ENCODE measurements around the gene KRT35. TPM values are rescaled to one million over a fixed set of nuclear protein-coding genes. Genes with fewer than 3 reads are reported as not detected.

The KRT35 gene
- not detected for total RNA-seq
- polyA plus RNA-seq (ENCODE audit: insufficient read length in 2 of 2): not detected
- long read RNA-seq, donor 1: 0 reads
- long read RNA-seq, donor 2: 0 reads
- long read RNA-seq, donor 3: 0 reads
- long read RNA-seq, donor 4: 0 reads

DNA sequence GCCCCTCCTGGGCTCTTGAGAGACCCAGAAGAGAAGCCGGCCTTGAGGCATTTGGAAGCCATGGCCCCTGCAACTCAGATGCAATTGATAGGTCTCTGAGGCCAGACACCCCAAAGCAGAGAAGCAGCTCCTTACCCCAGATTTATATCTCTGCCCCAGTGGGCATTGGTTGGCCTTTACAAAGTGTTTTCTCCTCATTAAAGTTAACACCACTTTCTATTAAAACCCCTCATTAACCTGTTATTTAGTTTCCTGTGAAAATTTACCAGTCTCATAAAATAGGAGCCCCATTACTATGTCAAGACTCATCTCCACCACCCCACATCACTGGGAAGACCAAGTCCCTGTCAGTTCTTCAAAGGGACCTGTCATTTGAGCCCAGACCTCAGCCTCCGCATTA, at the start of gene KRT35:
Gene KRT35 (minus strand): TSS at position 116 of the 400 bp plus-strand sequence. CDS start 54 bp downstream, at position 62.
- Histone ChIP-seq H3K4me3 (ENCODE audit: low read depth, low read length) (no peak within 1 kb of the TSS), H3K9me3 (ENCODE audit: control insufficient read depth, insufficient read depth, low read length) (no peaks in the 10 kb centered on the region), H3K36me3 (ENCODE audit: control insufficient read depth, insufficient read depth, low read length) (no peaks in the 10 kb centered on the region), H3K4me1 (ENCODE audit: control insufficient read depth, insufficient read depth, low read length) (no peaks in the 10 kb centered on the region), H3K27ac (ENCODE audit: low read depth, low read length) (no peak within 1 kb of the TSS), H3K27me3 (ENCODE audit: control insufficient read depth, insufficient read depth, low read length) (no peaks in the 10 kb centered on the region)
- no CpG with 5 or more reads among the region's 2 CpGs for WGBS (ENCODE audit: insufficient coverage)
- DNase-seq (ENCODE audit: low read depth in 4 of 6, low spot score in 6 of 6): no peak

GRCh38 chr17:41530062-41531048, 49.4 kb upstream of the KRT35 start:
- DNase-seq (ENCODE audit: low read depth in 4 of 6, low spot score in 6 of 6): no peak
- no peaks in the 10 kb centered on the region for H3K36me3 ChIP-seq (ENCODE audit: control insufficient read depth, insufficient read depth, low read length)
- H3K4me1 ChIP-seq (ENCODE audit: control insufficient read depth, insufficient read depth, low read length): peaks cover 14% of the 10 kb centered on the region
- 88% methylated on average over 4 of the region's 8 CpGs for WGBS (ENCODE audit: insufficient coverage)
- H3K4me3 ChIP-seq (ENCODE audit: low read depth, low read length): no peak overlapping the region
- no peak overlapping the region for H3K27ac ChIP-seq (ENCODE audit: low read depth, low read length)
- H3K27me3 ChIP-seq (ENCODE audit: control insufficient read depth, insufficient read depth, low read length): peaks cover 41% of the 10 kb centered on the region
- H3K9me3 ChIP-seq (ENCODE audit: control insufficient read depth, insufficient read depth, low read length): no peaks in the 10 kb centered on the region

GRCh38 chr17:41529491-41529915, 48.6 kb upstream of the KRT35 start:
- no peak for DNase-seq (ENCODE audit: low read depth in 4 of 6, low spot score in 6 of 6)
- Histone ChIP-seq H3K4me1 (ENCODE audit: control insufficient read depth, insufficient read depth, low read length) (peaks cover 14% of the 10 kb centered on the region), H3K36me3 (ENCODE audit: control insufficient read depth, insufficient read depth, low read length) (no peaks in the 10 kb centered on the region), H3K27me3 (ENCODE audit: control insufficient read depth, insufficient read depth, low read length) (peaks cover 41% of the 10 kb centered on the region), H3K9me3 (ENCODE audit: control insufficient read depth, insufficient read depth, low read length) (no peaks in the 10 kb centered on the region), H3K27ac (ENCODE audit: low read depth, low read length) (no peak overlapping the region), H3K4me3 (ENCODE audit: low read depth, low read length) (no peak overlapping the region)
- WGBS (ENCODE audit: insufficient coverage): 50% methylated on average over 4 of the region's 5 CpGs

DNA sequence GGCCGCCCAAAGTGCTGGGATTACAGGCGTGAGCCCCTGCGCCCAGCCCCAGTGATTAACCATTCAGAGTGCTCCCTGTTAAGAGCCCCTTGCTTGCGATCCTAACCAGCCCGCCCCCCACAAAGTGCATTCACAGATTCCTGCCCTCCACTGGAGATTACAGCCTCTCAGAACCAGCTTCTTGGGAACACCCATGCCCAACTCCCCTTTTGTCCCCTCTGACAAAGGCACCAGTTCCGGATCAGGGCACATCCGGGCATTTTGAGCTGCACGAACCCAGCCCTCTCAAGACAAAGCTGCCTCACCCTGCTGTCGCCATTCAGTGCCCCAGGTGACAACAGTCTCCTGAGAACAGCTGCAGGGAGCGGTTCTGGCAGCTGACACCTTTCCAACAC, 48.0 kb upstream of the KRT35 start:
- peaks cover 16% of the 10 kb centered on the region for H3K4me1 ChIP-seq (ENCODE audit: control insufficient read depth, insufficient read depth, low read length)
- no peak overlapping the region for H3K4me3 ChIP-seq (ENCODE audit: low read depth, low read length)
- peaks cover 41% of the 10 kb centered on the region for H3K27me3 ChIP-seq (ENCODE audit: control insufficient read depth, insufficient read depth, low read length)
- no peak for DNase-seq (ENCODE audit: low read depth in 4 of 6, low spot score in 6 of 6)
- no peaks in the 10 kb centered on the region for H3K36me3 ChIP-seq (ENCODE audit: control insufficient read depth, insufficient read depth, low read length)
- no peak overlapping the region for H3K27ac ChIP-seq (ENCODE audit: low read depth, low read length)
- WGBS (ENCODE audit: insufficient coverage): 49% methylated on average over 10 of the region's 10 CpGs
- H3K9me3 ChIP-seq (ENCODE audit: control insufficient read depth, insufficient read depth, low read length): no peaks in the 10 kb centered on the region

DNA sequence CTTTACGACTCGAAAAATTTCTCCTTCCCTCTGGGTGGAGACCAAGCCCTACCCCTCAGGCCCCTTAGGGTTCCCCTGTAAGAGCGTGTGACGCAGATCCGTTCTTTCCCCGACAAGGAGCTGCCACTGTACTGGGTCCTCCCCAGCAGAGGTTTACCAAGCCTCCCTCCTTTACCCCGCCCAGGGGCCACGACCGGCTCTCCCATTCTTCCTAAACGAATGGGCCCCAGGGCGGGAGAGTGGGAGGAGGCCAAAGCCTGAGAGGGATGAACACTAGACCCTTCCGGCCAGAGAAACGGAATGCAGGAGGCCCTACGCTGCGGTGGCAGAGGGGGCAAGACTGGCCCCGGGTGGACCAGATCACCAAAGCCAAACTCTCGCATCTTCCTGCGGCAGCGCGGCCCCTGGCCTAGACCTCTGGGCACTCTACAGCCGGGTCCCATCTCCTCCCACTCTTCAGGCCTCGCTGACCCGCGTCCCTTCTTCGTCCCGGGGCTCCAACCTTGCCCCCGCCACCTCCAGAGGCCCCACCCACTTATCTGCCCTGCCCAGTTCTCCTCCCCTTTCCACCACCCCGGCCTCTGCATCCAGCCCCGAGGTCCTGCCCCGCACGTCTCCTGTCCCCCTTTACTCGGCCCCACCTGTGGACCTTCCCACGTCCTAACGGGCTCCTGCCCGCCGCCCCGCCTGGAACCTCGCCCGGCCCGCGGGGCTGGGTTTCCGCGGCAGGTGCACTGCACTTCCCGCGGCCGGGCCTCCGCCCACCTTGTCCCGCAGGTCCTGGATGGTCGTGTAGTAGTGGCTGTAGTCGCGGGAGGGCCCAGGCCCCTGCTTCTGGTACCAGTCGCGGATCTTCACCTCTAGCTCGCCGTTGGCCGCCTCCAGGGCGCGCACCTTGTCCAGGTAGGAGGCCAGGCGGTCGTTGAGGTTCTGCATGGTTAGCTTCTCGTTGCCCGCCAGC, 46.4 kb upstream of the KRT35 start:
- 11% methylated on average over 62 of the region's 62 CpGs for WGBS (ENCODE audit: insufficient coverage)
- H3K4me3 ChIP-seq (ENCODE audit: low read depth, low read length): peak overlapping the region; percentile 40

GRCh38 chr17:41524261-41524660, 43.3 kb upstream of the KRT35 start:
- WGBS (ENCODE audit: insufficient coverage): 92% methylated on average over 10 of the region's 11 CpGs
- H3K27me3 ChIP-seq (ENCODE audit: control insufficient read depth, insufficient read depth, low read length): peaks cover 31% of the 10 kb centered on the region

More for the DNA sequence above, 46.4 kb upstream of the KRT35 start:
- DNase-seq (ENCODE audit: low read depth in 4 of 6, low spot score in 6 of 6): no peak
- H3K9me3 ChIP-seq (ENCODE audit: control insufficient read depth, insufficient read depth, low read length): no peaks in the 10 kb centered on the region
- peaks cover 20% of the 10 kb centered on the region for H3K4me1 ChIP-seq (ENCODE audit: control insufficient read depth, insufficient read depth, low read length)
- H3K36me3 ChIP-seq (ENCODE audit: control insufficient read depth, insufficient read depth, low read length): no peaks in the 10 kb centered on the region
- peaks cover 41% of the 10 kb centered on the region for H3K27me3 ChIP-seq (ENCODE audit: control insufficient read depth, insufficient read depth, low read length)
- no peak overlapping the region for H3K27ac ChIP-seq (ENCODE audit: low read depth, low read length)

DNA sequence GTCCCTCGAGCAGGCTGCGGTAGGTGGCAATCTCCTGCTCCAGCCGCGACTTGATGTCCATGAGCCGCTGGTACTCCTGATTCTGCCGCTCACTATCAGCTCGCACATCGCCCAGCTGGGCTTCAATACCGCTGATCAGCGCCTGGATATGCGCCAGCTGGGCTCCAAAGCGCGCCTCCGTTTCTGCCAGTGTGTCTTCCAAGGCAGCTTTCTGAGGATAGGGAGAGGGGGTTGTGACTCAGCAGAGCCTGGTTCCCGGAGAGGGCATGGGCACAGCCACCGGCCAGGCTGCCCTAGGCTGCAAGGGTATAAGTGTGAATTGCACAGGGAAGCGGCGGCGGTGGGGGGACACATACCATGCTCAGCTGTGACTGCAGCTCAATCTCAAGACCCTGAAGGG, 42.8 kb upstream of the KRT35 start:
- H3K9me3 ChIP-seq (ENCODE audit: control insufficient read depth, insufficient read depth, low read length): no peaks in the 10 kb centered on the region
- 59% methylated on average over 19 of the region's 19 CpGs for WGBS (ENCODE audit: insufficient coverage)
- H3K4me3 ChIP-seq (ENCODE audit: low read depth, low read length): no peak overlapping the region
- peak in 3 of 6 donors; percentile 17 to 69 (median 61) for DNase-seq (ENCODE audit: low read depth in 4 of 6, low spot score in 6 of 6)
- H3K4me1 ChIP-seq (ENCODE audit: control insufficient read depth, insufficient read depth, low read length): peaks cover 31% of the 10 kb centered on the region
- no peaks in the 10 kb centered on the region for H3K36me3 ChIP-seq (ENCODE audit: control insufficient read depth, insufficient read depth, low read length)
- H3K27ac ChIP-seq (ENCODE audit: low read depth, low read length): no peak overlapping the region
- peaks cover 26% of the 10 kb centered on the region for H3K27me3 ChIP-seq (ENCODE audit: control insufficient read depth, insufficient read depth, low read length)

More at GRCh38 chr17:41524261-41524660, 43.3 kb upstream of the KRT35 start:
- H3K36me3 ChIP-seq (ENCODE audit: control insufficient read depth, insufficient read depth, low read length): no peaks in the 10 kb centered on the region
- no peak overlapping the region for H3K27ac ChIP-seq (ENCODE audit: low read depth, low read length)
- H3K9me3 ChIP-seq (ENCODE audit: control insufficient read depth, insufficient read depth, low read length): no peaks in the 10 kb centered on the region
- no peak overlapping the region for H3K4me3 ChIP-seq (ENCODE audit: low read depth, low read length)
- peaks cover 29% of the 10 kb centered on the region for H3K4me1 ChIP-seq (ENCODE audit: control insufficient read depth, insufficient read depth, low read length)
- no peak for DNase-seq (ENCODE audit: low read depth in 4 of 6, low spot score in 6 of 6)

GRCh38 chr17:41523225-41523593, 42.3 kb upstream of the KRT35 start:
- H3K4me1 ChIP-seq (ENCODE audit: control insufficient read depth, insufficient read depth, low read length): peaks cover 28% of the 10 kb centered on the region
- no peaks in the 10 kb centered on the region for H3K9me3 ChIP-seq (ENCODE audit: control insufficient read depth, insufficient read depth, low read length)
- H3K36me3 ChIP-seq (ENCODE audit: control insufficient read depth, insufficient read depth, low read length): no peaks in the 10 kb centered on the region
- no peak for DNase-seq (ENCODE audit: low read depth in 4 of 6, low spot score in 6 of 6)
- peaks cover 21% of the 10 kb centered on the region for H3K27me3 ChIP-seq (ENCODE audit: control insufficient read depth, insufficient read depth, low read length)
- no peak overlapping the region for H3K27ac ChIP-seq (ENCODE audit: low read depth, low read length)
- no CpG with 5 or more reads among the region's 4 CpGs for WGBS (ENCODE audit: insufficient coverage)
- no peak overlapping the region for H3K4me3 ChIP-seq (ENCODE audit: low read depth, low read length)

Data from spinal cord (tissue), 10 donors.